GM12865 (cell line): ENCODE results near the gene NPY5R.

Source experiments
- DNase-seq: peaks from one replicate; pipeline ENCODE4 v3.0.0; 2010; ENCODE audit warnings: low read depth
- H3K4me3 ChIP-seq: 2 replicates; pipeline ENCODE4 v1.5.1; 2011; ENCODE audit warnings: mild to moderate bottlenecking, low read depth, low read length, control low read depth
- CTCF ChIP-seq: IDR thresholded peaks from 2 replicates; pipeline ENCODE4 v1.5.1; 2011; ENCODE audit warnings: low read length, control low read depth, low read depth, inconsistent platforms; ENCODE audit not compliant: insufficient read depth; ENCODE audit errors: missing control alignments

Gene NPY5R

GRCh38 chr4:163384434-163384833 lies 40.7 kb downstream of the NPY5R start:
- no peak for DNase-seq
- TF ChIP-seq CTCF, result no peak
- H3K4me3 ChIP-seq, result no peak overlapping the region

GRCh38 chr4:163384926-163385325 lies 41.2 kb downstream of the NPY5R start:
- no peak overlapping the region for H3K4me3 ChIP-seq
- DNase-seq, result no peak
- no peak for TF ChIP-seq CTCF

GRCh38 chr4:163385466-163385865 lies 41.8 kb downstream of the NPY5R start:
- no peak overlapping the region for H3K4me3 ChIP-seq
- DNase-seq, result no peak
- TF ChIP-seq CTCF, result no peak

GRCh38 chr4:163391756-163392155 lies 48.1 kb downstream of the NPY5R start:
- H3K4me3 ChIP-seq, result no peak overlapping the region
- DNase-seq, result no peak
- no peak for TF ChIP-seq CTCF

- H3K4me3 ChIP-seq, result no peak overlapping the region
Observed at GRCh38 chr4:163392328-163392727, 48.6 kb downstream of the NPY5R start.

GRCh38 chr4:163393471-163393870 lies 49.8 kb downstream of the NPY5R start:
- no peak for DNase-seq
- no peak for TF ChIP-seq CTCF
- no peak overlapping the region for H3K4me3 ChIP-seq

More at GRCh38 chr4:163392328-163392727, 48.6 kb downstream of the NPY5R start:
- DNase-seq, result no peak
- no peak for TF ChIP-seq CTCF

- no peak for DNase-seq
- TF ChIP-seq CTCF, result no peak
- H3K4me3 ChIP-seq, result no peak overlapping the region
Observed at GRCh38 chr4:163395055-163395454, 51.4 kb downstream of the NPY5R start.
